Glutamatergic neuron (in vitro differentiated cells): ENCODE measurements around the gene ADGRG2. TPM values are rescaled to one million over a fixed set of nuclear protein-coding genes. Genes with fewer than 3 reads are reported as not detected.

Source experiments
- DNase-seq: peaks from one replicate; pipeline ENCODE4 v3.0.0; 2022
- H3K27ac Mint-ChIP-seq: one replicate; pipeline ENCODE4 v1.8.0; 2020; ENCODE audit warnings: mild to moderate bottlenecking, mixed read lengths, inconsistent platforms; ENCODE audit not compliant: unreplicated experiment
- H3K27me3 Mint-ChIP-seq: one replicate; pipeline ENCODE4 v1.8.0; 2020; ENCODE audit warnings: mild to moderate bottlenecking, moderate library complexity, mixed read lengths, inconsistent platforms; ENCODE audit not compliant: unreplicated experiment
- H3K36me3 Mint-ChIP-seq: one replicate; pipeline ENCODE4 v1.8.0; 2020; ENCODE audit warnings: mild to moderate bottlenecking, mixed read lengths, inconsistent platforms; ENCODE audit not compliant: unreplicated experiment
- H3K4me1 Mint-ChIP-seq: one replicate; pipeline ENCODE4 v1.8.0; 2020; ENCODE audit warnings: mild to moderate bottlenecking, low read depth, mixed read lengths, inconsistent platforms; ENCODE audit not compliant: unreplicated experiment
- H3K4me3 Mint-ChIP-seq: one replicate; pipeline ENCODE4 v1.8.0; 2020; ENCODE audit warnings: mild to moderate bottlenecking, mixed read lengths, inconsistent platforms; ENCODE audit not compliant: unreplicated experiment
- H3K9me3 Mint-ChIP-seq: one replicate; pipeline ENCODE4 v1.8.0; 2020; ENCODE audit warnings: mild to moderate bottlenecking, moderate library complexity, mixed read lengths, inconsistent platforms; ENCODE audit not compliant: unreplicated experiment
- CTCF ChIP-seq: fragments of 200-600 bp; sonication (generic); IDR thresholded peaks from one replicate; pipeline ENCODE4 v1.5.0; 2021; ENCODE audit not compliant: partially characterized antibody, unreplicated experiment
- total RNA-seq: library from RNA; stranded (reverse); fragmentation: NEBNext Ultra II Directional; extraction: Animal tissue kit (Norgen Biotek cat#: 25700); gene quantifications from one replicate; pipeline ENCODE4 v1.2.1, GENCODE V29; 2021; ENCODE audit not compliant: unreplicated experiment

The ADGRG2 gene
- total RNA-seq, 1 donor from 2014 or later, result 0.39 TPM

- TF ChIP-seq CTCF, result no peak
- Mint-ChIP-seq H3K4me1 (peaks cover 12% of the 10 kb centered on the region), H3K4me3 (no peak overlapping the region), H3K27ac (no peak overlapping the region), H3K36me3 (no peaks in the 10 kb centered on the region), H3K27me3 (peaks cover 6% of the 10 kb centered on the region), H3K9me3 (peaks cover 1% of the 10 kb centered on the region)
- no peak for DNase-seq
These were observed 157.4 kb downstream of the ADGRG2 start for GRCh38 chrX:18964901-18965300.

DNA sequence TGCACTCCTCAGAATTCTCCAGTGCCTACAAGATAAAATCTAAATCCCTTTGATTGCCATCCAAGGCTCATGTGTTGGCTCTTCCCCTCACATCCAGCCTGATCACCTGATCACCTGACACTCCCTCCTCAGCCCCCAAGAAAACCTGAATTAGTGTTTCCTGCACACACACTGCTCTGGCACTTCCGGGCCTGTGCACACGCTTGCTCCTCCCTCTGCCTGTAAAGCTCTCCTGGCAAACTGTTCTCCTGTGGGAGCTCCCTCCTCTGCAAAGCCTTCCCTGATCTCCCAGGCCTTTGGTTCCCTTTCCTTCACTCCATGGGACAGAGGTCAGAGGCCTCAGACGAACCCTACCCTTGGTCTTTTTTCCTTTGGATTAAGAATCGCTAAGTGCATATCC, 158.2 kb downstream of the ADGRG2 start:
- Mint-ChIP-seq H3K4me1 (peaks cover 12% of the 10 kb centered on the region), H3K27me3 (peaks cover 6% of the 10 kb centered on the region), H3K36me3 (no peaks in the 10 kb centered on the region), H3K4me3 (no peak overlapping the region), H3K9me3 (peaks cover 1% of the 10 kb centered on the region), H3K27ac (peak overlapping the region; percentile 39)
- DNase-seq, result no peak
- TF ChIP-seq CTCF, result no peak

DNA sequence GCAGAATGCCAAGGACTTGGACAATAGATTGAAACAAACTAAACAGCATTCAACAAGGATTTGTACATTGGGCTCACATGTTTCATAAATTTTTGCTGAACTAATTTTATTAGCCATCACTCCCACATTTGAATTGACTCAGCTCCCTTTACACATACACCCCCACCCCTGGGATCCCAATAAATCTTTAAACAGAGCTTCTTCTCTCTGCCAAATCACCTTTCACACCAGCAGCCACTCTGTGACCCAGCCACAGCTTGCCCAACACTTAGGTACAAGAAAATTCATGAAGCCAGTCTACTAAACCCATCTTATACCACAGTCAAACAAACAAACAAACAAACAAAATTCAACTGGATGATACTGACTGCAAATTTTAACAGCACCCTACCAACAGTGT, 159.9 kb downstream of the ADGRG2 start:
- Mint-ChIP-seq H3K27ac (no peak overlapping the region), H3K27me3 (peaks cover 6% of the 10 kb centered on the region), H3K4me3 (no peak overlapping the region), H3K4me1 (peaks cover 12% of the 10 kb centered on the region), H3K9me3 (peaks cover 1% of the 10 kb centered on the region), H3K36me3 (no peaks in the 10 kb centered on the region)
- DNase-seq, result no peak
- TF ChIP-seq CTCF, result no peak

- H3K4me3 Mint-ChIP-seq, result no peak overlapping the region
- DNase-seq, result no peak
- H3K4me1 Mint-ChIP-seq, result peaks cover 12% of the 10 kb centered on the region
- H3K27ac Mint-ChIP-seq, result no peak overlapping the region
- no peak for TF ChIP-seq CTCF
- no peaks in the 10 kb centered on the region for H3K36me3 Mint-ChIP-seq
- peaks cover 3% of the 10 kb centered on the region for H3K27me3 Mint-ChIP-seq
- H3K9me3 Mint-ChIP-seq, result peaks cover 1% of the 10 kb centered on the region
These were observed 160.6 kb downstream of the ADGRG2 start for GRCh38 chrX:18961686-18962085.

DNA sequence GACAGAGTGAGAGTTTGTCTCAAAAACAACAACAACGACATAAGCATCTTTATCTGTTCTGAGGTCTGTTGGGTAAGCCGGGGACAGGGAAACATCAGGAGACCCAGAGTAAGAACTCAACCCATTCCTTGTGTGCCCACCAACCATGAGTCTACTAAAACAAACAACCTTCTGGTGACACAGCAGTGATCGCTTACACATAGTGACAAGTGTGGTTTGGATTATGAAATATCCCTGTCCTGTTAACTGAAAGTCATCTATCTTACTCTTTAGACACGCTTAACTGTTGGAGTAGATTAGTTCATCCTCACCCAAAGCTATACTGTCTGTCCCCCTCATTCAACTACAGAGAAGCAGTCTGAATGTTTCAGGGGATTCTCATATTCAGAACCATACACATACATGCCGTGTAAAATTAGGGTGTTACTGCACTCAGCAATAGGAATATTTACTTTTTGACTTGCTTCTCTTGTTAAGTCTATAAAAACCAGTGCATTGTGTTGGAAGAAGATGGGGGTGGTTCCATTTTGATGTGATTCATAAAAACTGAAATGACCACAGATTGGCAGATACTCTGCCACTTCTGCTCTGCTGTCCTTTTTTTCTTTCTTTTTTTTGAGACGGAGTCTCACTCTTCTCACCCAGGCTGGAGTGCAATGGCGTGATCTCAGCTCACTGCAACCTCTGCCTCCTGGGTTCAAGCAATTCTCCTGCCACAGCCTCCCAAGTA, 165.8 kb downstream of the ADGRG2 start:
- Mint-ChIP-seq H3K4me3 (no peak overlapping the region), H3K27ac (no peak overlapping the region), H3K9me3 (peaks cover 1% of the 10 kb centered on the region), H3K4me1 (no peaks in the 10 kb centered on the region), H3K36me3 (no peaks in the 10 kb centered on the region), H3K27me3 (no peaks in the 10 kb centered on the region)
- DNase-seq, result no peak
- no peak for TF ChIP-seq CTCF
